Esophagus muscularis mucosa (tissue), 4 donors: ENCODE results near the gene SLC2A6. TPM values are rescaled to one million over a fixed set of nuclear protein-coding genes. Genes with fewer than 3 reads are reported as not detected.

Experiments
- DNase-seq: peaks from one replicate; pipeline ENCODE4 v3.0.0-alpha.2; 2017; ENCODE audit errors: extremely low spot score
- H3K27ac ChIP-seq, 4 donors: fragments of 200-600 bp; sonication (generic); replicated peaks in 1 of 4; 1 replicate in 3 of 4; 2 replicates in 1 of 4; pipeline ENCODE4 v1.5.1; 2016 to 2019; ENCODE audit warnings: mild to moderate bottlenecking in 1 of 4
- H3K27me3 ChIP-seq, 4 donors: fragments of 200-600 bp; sonication (generic); one replicate each; pipeline versions ENCODE4 v1.5.1 to v1.6.0; 2016 to 2019
- H3K36me3 ChIP-seq, 4 donors: fragments of 200-600 bp; sonication (generic); one replicate each; pipeline ENCODE4 v1.5.1; 2016 to 2019
- H3K4me1 ChIP-seq, 4 donors: fragments of 200-600 bp; sonication (generic); one replicate each; pipeline ENCODE4 v1.5.1; 2016 to 2019
- H3K4me3 ChIP-seq, 4 donors: fragments of 200-600 bp; sonication (generic); 1 replicate in 2 of 4; 2 replicates in 2 of 4; pipeline ENCODE4 v1.5.1; 2016 to 2019; ENCODE audit warnings: mild to moderate bottlenecking in 4 of 4, moderate library complexity in 1 of 4
- H3K9me3 ChIP-seq, 4 donors: fragments of 200-600 bp; sonication (generic); 1 replicate in 3 of 4; 2 replicates in 1 of 4; pipeline ENCODE4 v1.5.1; 2016 to 2019
- CTCF ChIP-seq, 3 experiments: fragments of 200-600 bp in 2 of 3; fragments of 450-650 bp in 1 of 3; sonication (generic) in 2 of 3; IDR thresholded peaks; one replicate each; pipeline ENCODE4 v1.5.1; 2017 to 2019; ENCODE audit warnings: antibody characterized with exemption in 3 of 3, mild to moderate bottlenecking in 2 of 3, moderate library complexity in 1 of 3
- EP300 ChIP-seq: sonication (generic); formaldehyde crosslinking; IDR thresholded peaks from one replicate; pipeline ENCODE4 v1.6.1; 2017; ENCODE audit warnings: antibody characterized with exemption
- POLR2A ChIP-seq: fragments of 450-650 bp; IDR thresholded peaks from one replicate; pipeline ENCODE4 v1.6.1; 2017; ENCODE audit warnings: antibody characterized with exemption, moderate library complexity, mild to moderate bottlenecking, low read depth
- POLR2AphosphoS5 ChIP-seq, 2 donors: sonication (generic); formaldehyde crosslinking; IDR thresholded peaks; one replicate each; pipeline ENCODE4 v1.6.1; 2017; ENCODE audit warnings: antibody characterized with exemption in 2 of 2
- WGBS: methylation state at CpG from one replicate; pipeline ENCODE4 v1.1.5; 2018; 5-methylcytosine and 5-hydroxymethylcytosine counted together
- intact Hi-C: fragments of 100-400 bp; cut with DNase I; formaldehyde crosslinking; loops from one replicate; pipeline ENCODE4 v1.15.1; 2023
- total RNA-seq, 4 donors: library from RNA; depleted of rRNA; stranded (reverse); fragments of >200 nt; gene quantifications; one replicate each; pipeline versions ENCODE4 v1.1.0 to v1.2.1, GENCODE V29; 2016

Gene SLC2A6
- total RNA-seq, 4 donors from 2014 or later, result 2.9 to 8.6 (median 5.9) TPM

- TF ChIP-seq CTCF (IDR thresholded peaks at IDR 0.05) (no peak), POLR2A (no peak), EP300 (no peak), POLR2AphosphoS5 (IDR thresholded peaks at IDR 0.05) (no peak)
- Histone ChIP-seq H3K4me3 (no peak overlapping the region), H3K4me1 (peaks cover 27 to 37% (median 35%) of the 10 kb centered on the region in 4 donors), H3K27ac (peak overlapping the region in 2 of 4 donors; percentile 44 to 52), H3K9me3 (peaks cover 0 to 18% (median 16%) of the 10 kb centered on the region in 4 donors), H3K27me3 (peaks cover 0 to 40% (median 3%) of the 10 kb centered on the region in 4 donors), H3K36me3 (no peaks in the 10 kb centered on the region)
- no peak for DNase-seq
- intact Hi-C loops, result no loop called here
- WGBS, result 81% methylated on average over 13 of the region's 13 CpGs
Measured at GRCh38 chr9:133505186-133505830, 26.4 kb upstream of the SLC2A6 start.

DNA sequence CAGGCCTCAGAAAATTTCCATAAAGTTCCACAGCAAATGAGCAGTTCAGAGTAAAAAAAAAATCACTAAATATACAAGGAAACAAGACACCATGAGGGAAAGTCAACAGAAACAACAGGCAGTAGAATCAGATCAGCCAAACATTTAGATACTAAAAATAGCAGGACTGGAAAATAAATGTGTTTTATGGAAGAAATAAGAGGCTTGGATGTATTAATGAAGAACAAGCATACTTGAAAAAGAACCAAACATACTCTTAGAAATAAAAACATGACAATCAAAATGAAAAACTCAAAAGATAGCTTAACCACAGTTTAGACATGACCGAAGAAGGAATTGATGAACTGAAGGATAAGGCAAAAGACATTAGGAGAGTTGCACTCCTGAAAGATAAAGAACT is 23.2 kb upstream of the SLC2A6 start:
- H3K9me3 ChIP-seq, result peaks cover 0 to 18% (median 16%) of the 10 kb centered on the region in 4 donors
- H3K27ac ChIP-seq, result no peak overlapping the region
- H3K4me1 ChIP-seq, result peaks cover 17 to 33% (median 22%) of the 10 kb centered on the region in 4 donors
- peaks cover 0 to 45% (median 3%) of the 10 kb centered on the region in 4 donors for H3K27me3 ChIP-seq
- intact Hi-C loops, result no loop called here
- TF ChIP-seq CTCF (IDR thresholded peaks at IDR 0.05), result no peak
- TF ChIP-seq POLR2A, result no peak
- no peak for TF ChIP-seq EP300
- TF ChIP-seq POLR2AphosphoS5 (IDR thresholded peaks at IDR 0.05), result no peak
- WGBS, result 93% methylated on average over 1 of the region's 1 CpG
- DNase-seq, result no peak
- H3K36me3 ChIP-seq, result no peaks in the 10 kb centered on the region
- no peak overlapping the region for H3K4me3 ChIP-seq

DNA sequence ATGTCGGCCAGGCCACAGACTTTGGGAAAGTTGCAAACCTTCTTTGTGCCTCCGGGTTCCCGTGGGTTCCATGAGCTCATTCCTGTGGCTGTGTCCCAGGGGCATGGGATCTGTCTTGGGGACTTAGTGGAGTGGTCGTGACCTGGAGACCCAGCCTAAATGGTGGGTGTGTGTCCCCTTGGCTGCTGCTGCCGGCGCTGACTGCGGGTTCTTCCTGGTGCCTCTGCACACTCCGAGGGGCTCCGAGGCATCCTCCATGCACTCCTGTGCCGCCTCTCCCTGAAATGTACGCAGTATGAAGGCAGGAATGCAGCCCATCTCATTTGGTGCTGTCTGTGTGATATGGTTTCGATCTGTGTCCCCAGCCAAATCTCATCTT is 21.0 kb upstream of the SLC2A6 start:
- H3K27ac ChIP-seq, result no peak overlapping the region
- no peaks in the 10 kb centered on the region for H3K36me3 ChIP-seq
- no peak for TF ChIP-seq CTCF (IDR thresholded peaks at IDR 0.05)
- TF ChIP-seq POLR2A, result no peak
- no peak for TF ChIP-seq EP300
- TF ChIP-seq POLR2AphosphoS5 (IDR thresholded peaks at IDR 0.05), result no peak
- H3K4me1 ChIP-seq, result peaks cover 0 to 12% (median 1%) of the 10 kb centered on the region in 4 donors
- no peak for DNase-seq
- H3K27me3 ChIP-seq, result peaks cover 0 to 49% (median 0%) of the 10 kb centered on the region in 4 donors
- H3K4me3 ChIP-seq, result no peak overlapping the region
- WGBS, result 83% methylated on average over 10 of the region's 12 CpGs
- H3K9me3 ChIP-seq, result peaks cover 0 to 18% (median 16%) of the 10 kb centered on the region in 4 donors
- intact Hi-C loops, result no loop called here

GRCh38 chr9:133499132-133499891 is 20.4 kb upstream of the SLC2A6 start:
- Histone ChIP-seq H3K9me3 (peaks cover 0 to 18% (median 16%) of the 10 kb centered on the region in 4 donors), H3K4me3 (no peak overlapping the region), H3K36me3 (no peaks in the 10 kb centered on the region), H3K27me3 (peaks cover 0 to 53% (median 0%) of the 10 kb centered on the region in 4 donors), H3K4me1 (peaks cover 0 to 12% (median 1%) of the 10 kb centered on the region in 4 donors), H3K27ac (no peak overlapping the region)
- no peak for DNase-seq
- intact Hi-C loops, result no loop called here
- TF ChIP-seq POLR2AphosphoS5 (IDR thresholded peaks at IDR 0.05) (peak in 1 of 2 donors; percentile 35), EP300 (no peak), POLR2A (no peak), CTCF (IDR thresholded peaks at IDR 0.05) (no peak)
- 42% methylated on average over 11 of the region's 19 CpGs for WGBS
